Measurements from ENCODE around the gene LARGE2.

The LARGE2 gene

GRCh38 chr11:45931739-45932138, 9.3 kb downstream of the LARGE2 start:
- no peak for DNase-seq

GRCh38 chr11:45932217-45932616, 9.8 kb downstream of the LARGE2 start:
- DNase-seq: no peak

DNA sequence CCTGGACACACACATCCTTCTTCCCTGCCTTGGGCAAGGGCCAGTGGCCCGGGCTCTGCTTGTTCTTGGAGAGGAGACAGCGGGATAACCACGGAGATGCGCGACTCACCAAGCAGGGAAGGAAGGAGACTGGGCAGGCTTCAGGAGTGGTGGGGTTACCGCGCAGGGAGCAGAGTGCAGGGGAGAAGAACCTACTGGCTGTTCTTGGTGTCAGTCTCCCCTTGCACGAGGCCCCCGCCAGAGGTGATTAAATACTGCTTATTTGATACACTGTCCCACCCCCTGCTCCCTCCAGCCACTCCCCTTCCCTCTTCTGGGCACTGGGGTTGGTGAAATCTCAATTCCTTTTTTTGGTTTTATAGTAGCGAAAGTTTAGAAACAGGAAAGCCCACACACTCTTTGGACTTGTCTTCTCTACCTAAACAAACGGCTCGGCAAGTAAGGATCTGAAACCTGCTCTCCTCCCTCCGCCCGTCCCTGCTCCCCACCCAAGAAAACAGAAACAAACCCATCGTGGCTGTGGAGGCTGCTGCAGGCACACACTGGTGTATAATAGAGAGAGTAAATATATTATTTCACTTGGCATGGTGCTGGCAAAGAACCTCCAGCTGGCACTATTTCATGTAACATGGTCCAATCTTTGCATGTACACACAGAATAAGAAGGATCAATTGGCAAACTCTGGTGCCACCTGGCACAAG, 10.8 kb downstream of the LARGE2 start:
- DNase-seq: no peak

DNA sequence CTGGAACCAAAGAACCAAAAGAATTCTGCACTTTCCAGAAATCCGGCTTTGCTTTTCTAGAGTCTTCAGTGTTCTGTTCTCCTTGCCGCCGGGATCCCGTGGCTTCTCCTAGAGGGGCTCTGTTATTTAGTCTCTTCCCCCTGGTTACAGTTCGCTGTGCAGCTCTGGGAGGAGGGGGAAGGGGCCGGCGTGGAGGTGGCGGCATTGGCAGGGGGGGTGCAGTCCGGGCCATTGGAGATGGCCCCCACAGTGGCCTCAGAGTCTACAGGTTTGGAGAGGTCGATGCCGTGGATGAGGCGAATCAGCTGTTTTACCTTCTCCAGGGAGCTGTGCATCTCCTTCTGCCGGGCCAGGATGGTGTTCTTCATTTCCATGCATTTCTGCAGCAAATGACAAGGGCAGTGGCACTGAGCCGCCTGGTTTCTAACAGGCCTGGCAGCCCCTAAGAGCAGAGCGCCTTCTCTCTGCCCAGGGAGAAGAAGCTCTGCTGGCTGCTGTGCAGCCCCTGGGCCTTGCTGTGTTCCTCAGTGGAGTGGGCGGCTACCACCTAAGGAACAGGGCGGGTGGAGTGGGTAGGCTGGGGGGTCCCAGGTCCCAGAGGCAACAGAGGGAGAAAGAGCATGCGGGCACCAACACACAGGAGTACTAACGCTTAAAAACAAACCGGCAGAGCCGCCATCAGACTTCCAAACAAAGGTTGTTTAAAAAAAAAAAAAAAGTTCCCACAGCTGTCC, 11.6 kb downstream of the LARGE2 start:
- no peak for DNase-seq

DNA sequence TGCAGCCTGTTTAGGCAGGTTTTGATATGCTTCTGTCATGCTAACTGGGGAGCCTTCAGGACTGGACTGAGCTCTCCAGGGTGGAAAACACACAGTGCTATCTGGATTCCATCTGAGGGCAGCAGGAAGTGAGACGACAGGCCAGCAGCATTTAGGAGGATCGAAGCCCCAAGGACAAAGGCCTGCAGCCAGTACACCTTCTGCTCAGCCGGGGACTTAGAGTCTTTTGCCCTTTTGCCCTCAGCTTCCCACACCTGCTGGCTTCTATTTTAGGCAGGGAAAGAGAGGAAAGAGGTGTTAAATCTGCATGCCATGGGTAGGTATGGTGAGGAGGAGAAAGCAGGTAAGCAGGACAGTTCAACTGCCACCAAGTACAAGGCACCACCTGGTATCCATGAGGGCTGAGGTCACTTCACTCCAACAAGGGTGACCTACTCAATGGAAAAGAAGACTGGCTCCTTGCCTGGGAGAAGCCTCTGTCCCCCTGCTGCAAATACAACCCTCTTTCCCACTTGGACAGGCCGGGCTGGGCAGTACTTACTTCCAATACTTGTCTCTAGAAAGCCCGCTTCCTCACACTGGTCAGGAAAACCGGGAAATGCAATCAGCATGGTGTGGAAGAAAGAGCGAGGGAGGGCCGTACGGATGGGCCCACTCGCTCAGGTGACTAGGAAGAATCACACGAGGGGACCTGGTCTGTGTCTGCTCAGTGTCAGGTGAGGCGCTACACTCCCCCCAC, 12.3 kb downstream of the LARGE2 start:
- DNase-seq: no peak

- no peak for DNase-seq
Measured at GRCh38 chr11:45935349-45936064, 13.1 kb downstream of the LARGE2 start.

- no peak for DNase-seq
Measured at GRCh38 chr11:45936511-45937054, 14.1 kb downstream of the LARGE2 start.

DNA sequence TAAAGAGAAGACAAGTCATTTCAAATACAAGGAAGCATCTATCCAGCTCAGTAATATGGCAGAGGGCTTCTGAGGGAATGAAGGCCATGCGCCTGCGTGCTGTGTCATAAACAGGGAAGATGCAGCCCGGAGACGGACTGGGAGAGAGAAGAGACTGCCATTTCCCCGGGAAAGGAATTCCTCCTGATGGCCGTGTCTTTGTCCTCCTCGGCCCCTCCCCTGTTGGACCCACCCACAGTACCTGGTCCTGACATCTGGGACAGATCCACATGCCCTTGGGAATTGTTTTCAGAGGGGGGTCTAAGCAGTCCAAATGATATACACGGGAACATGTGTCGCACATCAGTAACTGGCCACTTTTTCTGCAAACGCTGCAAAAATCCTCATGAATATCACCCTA, 15.5 kb downstream of the LARGE2 start:
- DNase-seq: no peak

- DNase-seq: no peak
Measured at GRCh38 chr11:45939836-45940235, 17.4 kb downstream of the LARGE2 start.

- DNase-seq: no peak
Measured at GRCh38 chr11:45941285-45941684, 18.8 kb downstream of the LARGE2 start.

DNA sequence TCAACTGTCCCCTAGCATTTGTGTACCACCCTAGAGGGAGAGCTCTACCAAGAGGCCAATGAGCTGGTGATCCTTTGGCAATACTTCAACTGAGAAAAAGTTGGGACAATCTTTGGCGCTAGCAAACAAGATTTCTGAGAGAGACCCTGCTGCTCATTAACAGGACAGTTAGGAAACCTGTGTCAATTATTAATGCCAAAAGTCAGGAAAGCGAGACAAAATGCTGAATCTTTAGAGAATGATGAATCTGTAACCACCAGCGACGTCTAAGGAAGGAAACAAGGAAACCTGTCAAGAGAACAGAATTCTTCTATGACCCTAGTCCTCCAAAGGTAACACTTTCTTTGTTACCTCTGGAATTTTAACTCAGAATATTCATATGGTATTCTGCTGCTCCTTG, 19.9 kb downstream of the LARGE2 start:
- DNase-seq: no peak

DNA sequence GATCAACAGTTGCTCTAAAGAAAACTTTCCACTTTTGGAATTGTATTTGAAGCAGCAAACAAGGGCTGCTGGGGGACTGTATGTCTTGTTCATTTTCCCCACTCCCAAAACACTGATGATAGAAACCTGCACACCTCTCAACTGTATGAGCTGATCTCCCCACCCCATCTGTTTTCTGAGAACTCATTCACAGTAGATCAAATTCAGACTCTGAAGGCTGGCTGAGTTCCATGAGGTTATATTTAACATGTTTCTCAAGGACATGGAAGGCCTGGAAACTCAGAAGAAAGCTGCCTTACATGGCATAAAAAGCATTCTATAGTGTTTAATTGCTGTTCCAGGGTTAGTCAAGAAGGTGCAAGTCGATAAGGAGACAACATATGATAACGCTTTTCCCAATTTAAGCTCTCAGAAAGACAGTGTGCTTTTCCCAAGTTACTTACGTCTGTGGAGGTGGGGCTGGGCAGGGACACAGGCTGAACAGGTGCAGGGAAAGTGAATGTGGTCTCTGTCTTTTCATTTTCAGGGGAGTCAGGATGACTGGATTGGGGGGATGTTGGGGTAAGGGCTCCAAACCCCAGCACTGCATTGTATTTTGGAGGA, 23.0 kb downstream of the LARGE2 start:
- DNase-seq: no peak

- DNase-seq: no peak
Measured at GRCh38 chr11:45947885-45948284, 25.4 kb downstream of the LARGE2 start.

DNA sequence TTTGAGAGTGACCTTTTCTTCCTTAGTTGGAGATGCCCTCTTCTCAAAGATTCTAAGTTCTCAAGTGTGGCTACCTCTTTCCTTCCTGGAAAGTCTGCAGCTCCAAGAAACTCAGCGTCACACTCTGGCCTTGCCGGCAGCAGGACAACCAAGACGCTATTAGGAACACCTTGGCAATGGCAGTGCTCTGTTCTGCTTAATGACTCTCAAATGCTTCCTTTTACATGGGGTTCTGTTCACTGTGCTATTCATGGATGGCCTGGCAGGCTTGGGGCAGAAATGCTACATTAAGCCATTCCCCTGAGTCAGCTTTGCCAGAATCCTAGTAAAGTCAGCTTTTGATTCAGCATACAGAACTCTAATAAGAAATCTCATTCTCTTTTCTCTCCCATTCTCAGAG, 25.9 kb downstream of the LARGE2 start:
- no peak for DNase-seq

DNA sequence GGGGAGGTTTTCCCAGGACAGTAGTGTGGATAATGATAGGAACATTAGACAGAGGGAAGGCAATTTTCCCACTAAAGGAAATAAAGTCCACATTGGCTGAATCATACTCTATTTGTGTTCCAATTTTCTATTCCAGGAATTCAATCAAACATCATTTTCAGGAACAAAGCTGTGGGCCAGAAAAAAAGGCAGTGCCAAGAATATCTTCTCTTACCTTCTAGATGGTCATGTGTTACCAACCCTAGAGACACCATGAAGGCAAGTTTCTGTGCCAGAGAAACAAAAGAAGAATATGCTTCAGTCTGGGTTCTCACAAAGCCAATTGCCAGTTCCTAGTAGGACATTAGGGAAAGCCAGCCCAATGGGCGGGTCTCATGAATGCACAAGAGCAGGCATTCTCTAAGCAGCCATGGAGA, 27.5 kb downstream of the LARGE2 start:
- no peak for DNase-seq

GRCh38 chr11:45959851-45960250, 37.4 kb downstream of the LARGE2 start:
- no peak for DNase-seq

DNA sequence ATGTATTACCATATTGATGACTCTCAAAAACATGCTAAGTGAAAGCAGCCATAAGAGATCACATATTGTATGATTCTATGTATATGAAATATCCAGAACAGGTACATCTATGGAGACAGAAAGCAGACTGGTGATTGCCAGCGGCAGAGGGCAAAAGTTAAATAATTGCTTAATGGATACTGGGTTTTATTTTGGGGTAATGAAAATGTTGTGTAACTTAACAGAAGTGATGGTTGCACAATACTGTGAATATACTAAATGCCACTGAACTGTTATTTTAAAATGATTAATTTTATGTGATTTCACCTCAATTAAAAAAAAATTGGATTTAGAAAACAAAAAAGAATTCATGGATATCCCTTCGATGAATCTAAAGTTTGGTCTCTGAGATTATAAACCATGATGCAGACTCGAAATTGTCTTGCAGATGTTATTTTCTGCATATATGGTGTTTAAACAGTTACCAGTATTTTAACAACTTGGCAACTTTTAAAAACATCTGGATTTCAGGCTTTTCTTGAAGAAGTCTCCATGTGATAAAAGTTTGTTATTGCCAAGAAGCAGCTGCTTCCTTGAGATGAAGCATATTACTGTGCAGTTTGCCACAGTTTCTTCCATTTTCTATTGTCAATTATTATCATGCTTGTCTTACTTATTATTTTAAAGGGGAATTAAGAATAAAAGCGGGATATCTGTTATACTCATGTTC, 38.1 kb downstream of the LARGE2 start:
- DNase-seq: no peak

- no peak for DNase-seq
Measured at GRCh38 chr11:45961751-45962240, 39.3 kb downstream of the LARGE2 start.

GRCh38 chr11:45964911-45965389, 42.5 kb downstream of the LARGE2 start:
- peak; percentile 29 for DNase-seq

- DNase-seq: no peak
Measured at GRCh38 chr11:45967506-45967905, 45.0 kb downstream of the LARGE2 start.

DNA sequence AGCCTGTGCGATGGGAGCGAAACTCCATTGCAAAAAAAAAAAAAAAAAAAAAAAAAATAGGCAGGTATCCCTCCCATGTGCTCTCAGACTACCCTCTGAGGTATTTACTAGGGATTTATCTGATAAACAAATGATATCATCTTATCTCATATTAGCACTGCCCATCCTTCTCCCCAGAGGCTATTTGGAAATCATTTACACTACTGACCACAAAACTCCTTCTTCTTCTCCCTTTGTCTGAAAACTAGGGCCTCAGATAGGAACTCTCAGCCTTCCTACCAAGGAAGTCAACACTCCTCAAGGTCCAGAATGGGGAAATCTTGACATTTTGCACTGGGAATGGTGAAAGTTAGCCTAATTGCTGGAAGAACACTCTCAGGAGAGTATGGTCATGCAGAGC, 46.4 kb downstream of the LARGE2 start:
- no peak for DNase-seq

DNA sequence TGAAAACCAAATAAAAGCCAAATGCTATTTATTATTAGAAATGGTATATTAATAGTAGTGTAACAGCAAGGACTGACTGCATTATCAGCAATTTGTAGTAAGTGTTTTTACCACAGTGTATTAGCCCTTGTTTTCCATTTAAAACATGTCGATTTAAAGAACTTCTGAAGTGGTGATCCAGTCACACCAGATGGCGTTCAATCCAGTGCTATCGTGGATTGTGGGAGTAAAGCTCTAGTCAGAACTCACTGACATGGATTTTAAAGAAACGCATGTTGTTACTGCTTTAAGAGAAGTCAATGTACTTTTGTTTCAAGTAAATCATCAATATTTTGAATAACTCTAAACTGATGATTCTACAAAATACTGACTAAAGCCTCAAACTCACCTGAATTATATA, 51.1 kb downstream of the LARGE2 start:
- no peak for DNase-seq
